Germinal center (tissue), 1 donor: ENCODE data around the gene C16orf89.

Experiments
- DNase-seq: peaks from one replicate; pipeline ENCODE4 v3.0.0; 2012; ENCODE audit warnings: mixed read lengths, low spot score

The C16orf89 gene

DNA sequence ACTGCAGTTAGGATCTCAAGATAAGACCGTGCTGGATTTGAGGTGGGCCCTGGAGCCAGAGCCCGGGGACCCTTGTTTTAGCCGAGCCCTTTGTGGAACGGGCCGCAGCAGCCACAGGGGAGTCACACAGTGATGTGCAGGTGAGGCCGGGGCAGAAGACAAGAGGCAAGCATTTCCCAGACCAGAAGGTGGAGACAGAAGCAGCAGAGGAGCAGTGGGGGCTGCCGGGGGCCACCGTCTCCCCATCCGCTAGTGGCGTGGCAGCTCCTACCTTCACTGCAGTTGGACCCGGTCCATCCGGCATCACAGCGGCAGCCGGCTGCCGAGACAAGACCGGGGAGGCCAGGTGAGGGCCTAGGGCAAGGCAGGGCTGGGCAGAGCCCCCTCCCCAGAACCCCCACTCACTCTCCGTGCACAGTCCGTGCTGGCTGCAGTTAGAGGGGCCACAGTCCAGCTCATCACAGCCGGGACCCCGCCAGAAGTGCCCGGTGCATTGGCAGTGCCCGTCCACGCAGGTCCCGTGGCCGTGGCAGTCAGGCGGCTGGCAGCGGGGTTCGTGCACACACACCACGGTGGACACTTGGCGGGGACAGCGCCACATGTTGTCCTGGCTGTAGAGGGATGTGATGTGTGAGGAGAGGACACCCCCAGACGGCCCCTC, 38.1 kb downstream of the C16orf89 start:
- no peak for DNase-seq

DNA sequence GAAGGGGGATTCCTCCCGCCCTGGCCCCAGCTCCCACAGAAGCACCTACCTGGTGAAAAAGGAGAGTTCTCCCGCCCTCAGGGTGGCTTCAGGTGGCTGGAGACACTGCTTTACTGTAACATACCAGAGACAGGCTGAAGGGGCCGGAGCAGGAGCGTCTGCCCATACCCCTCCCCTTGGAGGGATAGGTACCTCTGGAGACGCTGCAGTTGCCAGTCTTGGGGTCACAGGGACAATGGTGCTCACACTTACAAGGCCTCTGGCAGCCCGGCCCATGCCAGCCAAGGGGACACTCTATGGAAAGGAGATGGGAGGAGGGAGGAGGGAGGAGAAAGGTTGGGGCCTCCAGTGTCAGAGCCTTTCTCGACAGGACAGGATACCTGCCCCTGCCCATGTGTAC, 38.7 kb downstream of the C16orf89 start:
- no peak for DNase-seq

DNA sequence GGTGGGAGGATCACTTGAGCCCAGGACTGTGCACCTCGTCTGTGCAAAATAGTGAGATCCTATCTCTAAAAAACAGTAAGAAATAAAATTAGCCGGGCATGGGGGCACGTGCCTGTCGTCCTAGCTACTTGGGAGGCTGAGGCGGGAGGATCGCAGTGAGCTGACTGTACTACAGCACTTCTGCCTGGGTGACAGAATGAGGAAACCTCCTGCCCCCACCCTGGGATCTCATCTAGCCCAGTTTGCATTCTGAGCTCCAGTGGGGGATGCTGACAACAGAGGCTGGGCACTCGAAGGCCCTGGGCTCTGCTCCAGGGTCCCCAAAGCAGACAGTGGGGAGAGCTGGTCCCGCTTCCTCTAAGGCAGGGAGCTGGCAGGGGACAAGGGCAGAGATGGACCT, 39.1 kb downstream of the C16orf89 start:
- DNase-seq, result no peak

DNA sequence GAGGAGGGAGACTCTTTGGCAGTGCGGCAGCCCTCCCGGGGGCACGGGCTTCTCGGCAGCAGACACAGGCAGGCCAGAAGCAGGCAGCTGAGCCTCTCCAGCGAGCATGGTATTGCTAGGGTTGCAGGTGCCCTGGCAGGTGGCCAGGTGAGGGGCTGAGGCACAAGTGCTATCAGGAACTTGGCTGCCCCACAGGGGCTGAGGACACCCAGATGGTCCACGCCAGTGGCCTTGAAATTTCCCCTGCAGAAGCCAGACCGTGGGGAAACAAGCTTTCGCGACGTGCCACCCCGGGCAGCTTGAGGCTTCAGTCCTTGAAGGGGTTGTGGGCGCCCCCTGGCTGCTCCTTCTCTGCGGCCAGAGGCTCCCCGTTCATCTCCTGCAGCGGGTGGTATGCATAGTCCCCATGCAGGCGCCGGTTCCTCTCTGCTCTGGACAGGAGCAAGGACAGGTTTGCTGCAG, 40.6 kb downstream of the C16orf89 start:
- DNase-seq, result no peak

DNA sequence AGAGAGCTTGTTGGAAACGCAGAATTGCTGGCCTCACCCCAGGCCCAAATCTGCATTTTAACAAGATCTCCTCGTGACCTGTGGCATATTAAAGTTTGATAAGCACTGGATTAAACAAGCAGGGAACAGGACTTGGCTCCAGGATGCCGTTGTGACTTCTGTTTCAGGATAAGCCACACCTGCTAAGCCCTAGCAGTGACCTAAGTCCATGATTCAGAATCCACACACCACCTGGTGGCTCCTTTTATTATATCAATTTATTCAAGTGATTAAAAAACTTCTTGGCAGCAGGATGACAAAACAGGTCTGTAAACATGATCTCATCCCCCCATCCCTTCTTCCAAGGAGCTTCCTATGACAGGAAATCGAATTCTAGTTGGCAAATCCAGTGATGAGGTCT, 41.1 kb downstream of the C16orf89 start:
- DNase-seq, result peak; percentile 41

DNA sequence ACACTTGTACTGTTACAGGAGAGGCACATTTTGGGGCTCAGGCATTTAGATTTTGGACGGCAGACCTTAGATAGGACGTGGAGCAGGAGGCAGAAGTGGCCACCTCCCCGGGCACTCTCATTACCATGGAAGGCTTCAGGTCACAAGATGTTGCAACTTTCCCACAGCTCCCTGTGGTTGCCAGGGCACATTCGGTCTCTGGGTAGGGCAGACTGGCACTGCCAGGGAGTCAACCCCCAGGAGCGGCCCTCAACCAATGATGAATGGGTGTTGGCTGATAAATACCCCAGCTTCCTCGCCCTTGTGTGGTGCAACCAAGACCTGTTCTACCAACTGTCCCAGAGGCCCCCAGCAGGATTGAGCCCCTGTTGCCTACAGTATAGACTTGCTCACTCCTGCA, 43.2 kb downstream of the C16orf89 start:
- DNase-seq, result no peak

DNA sequence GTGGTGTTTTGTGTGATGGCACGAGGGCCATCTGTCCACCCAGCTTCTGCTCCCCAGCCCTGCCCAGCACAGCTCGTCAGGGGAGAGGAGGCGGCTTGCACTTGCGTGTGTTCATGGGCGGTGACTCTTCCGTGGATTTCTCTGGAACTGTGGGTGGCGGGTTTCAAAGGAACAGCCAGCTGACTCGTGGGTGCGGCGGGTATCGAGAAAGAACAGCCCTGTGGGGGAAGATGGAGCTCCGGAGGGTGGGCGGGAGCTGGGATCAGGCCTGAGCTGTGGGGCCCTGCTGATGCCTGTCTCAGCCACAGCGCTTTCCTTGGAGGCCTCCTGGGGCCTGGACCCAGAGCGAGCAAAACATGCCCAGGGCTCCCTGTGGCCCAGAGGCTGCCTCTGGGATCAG, 45.2 kb downstream of the C16orf89 start:
- DNase-seq, result no peak

DNA sequence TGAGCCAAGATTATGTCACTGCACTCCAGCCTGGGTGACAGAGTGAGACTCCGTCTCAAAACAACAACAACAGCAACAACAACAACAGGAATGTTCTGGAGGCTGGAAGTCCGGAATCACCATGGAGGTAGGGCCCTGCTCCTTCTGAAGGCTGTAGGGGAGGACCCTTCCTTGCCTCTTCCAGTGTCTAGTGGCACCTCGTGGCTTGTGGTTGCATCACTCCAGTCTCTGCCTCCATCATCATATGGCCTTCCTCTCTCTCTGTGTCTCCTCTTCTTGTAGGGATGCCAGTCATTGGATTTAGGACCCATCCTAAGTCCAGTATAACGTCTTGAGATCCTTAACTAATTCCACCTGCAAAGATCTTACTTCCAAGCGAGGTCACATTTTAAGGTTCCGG, 46.0 kb downstream of the C16orf89 start:
- no peak for DNase-seq

DNA sequence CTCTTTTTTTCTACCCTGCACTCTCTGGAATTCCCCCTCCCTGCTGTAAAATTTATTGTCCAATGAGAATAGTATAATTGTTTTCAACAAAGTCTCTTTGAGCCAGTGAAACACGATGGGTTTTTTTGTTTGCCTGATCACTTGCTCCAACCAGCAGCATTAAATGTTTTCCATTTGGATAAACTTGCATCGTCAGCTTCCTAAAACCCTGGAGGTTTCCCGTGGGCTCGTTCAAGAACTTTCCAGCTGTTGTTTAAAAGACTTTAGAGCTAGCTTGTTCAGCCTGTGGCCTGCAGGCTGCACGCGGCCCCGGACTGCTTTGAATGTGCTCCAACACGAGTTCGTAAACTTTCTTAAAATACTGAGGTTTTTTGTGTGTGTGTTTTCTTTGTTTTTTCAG, 47.0 kb downstream of the C16orf89 start:
- no peak for DNase-seq

DNA sequence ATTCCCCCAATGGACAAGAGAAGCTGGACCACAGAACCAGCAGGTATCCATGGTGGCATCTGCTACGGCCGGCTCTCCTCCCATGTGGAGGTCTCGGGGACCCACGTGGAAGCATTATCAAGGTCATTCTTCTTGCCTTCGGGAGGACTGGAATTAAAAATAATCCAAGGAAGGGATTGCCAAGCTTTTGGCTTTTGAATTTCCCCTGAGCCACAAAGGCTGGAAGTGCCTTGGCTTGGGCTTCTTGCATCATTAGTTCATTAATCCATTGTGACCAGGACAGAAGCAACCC, 48.1 kb downstream of the C16orf89 start:
- no peak for DNase-seq

DNA sequence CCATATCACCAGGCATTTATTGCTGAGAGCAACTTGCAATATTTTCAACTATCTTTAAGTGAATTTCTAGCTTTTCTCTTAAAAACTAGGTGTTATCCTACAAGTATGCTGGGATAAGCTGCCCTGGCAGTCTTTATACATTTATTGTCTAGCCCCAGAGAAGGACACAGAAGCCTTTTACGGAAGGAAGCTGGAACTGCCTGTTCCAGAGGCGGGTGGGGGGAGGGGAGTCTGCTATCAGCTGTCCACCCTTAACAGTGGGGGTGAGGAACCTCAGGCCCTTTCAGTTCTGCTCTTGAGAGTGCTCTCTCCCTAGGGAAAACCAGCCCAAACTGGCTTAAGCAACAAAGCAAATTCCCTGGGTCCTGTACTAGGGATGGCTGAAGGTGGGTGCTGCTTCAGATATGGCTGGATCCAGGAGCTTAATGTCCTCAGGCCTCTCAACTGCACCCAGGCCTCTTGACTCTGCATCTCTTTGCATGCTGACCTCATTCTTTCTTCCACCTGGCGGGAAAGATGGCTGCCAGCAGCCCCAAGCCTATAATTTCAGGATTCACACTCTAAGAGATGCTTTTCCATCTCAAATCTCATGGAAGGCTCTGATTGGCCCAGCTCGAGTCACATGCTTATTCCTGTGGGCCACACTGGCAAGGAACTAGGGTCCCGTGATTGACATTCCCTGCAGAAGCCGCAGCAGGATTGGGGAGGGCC, 48.6 kb downstream of the C16orf89 start:
- DNase-seq, result no peak

DNA sequence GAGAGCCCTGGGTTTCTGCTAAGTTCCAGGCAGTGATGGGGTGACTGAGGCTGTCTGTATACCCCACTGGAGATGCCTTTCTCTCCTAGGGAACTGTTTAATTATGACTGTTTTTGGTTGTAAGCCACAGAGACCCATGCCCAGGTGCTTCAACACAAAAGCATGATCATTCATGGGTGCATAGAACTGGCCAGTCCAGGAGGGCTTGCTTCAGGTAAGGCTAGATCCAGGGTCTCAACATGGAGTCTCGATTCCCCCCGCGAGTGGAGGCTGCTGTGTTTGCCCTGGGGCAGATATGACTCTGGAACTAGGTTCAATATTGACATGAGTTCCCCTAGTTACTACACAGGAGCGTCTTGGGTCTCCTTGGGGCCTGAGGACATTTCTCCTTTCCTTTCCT, 49.9 kb downstream of the C16orf89 start:
- no peak for DNase-seq

DNA sequence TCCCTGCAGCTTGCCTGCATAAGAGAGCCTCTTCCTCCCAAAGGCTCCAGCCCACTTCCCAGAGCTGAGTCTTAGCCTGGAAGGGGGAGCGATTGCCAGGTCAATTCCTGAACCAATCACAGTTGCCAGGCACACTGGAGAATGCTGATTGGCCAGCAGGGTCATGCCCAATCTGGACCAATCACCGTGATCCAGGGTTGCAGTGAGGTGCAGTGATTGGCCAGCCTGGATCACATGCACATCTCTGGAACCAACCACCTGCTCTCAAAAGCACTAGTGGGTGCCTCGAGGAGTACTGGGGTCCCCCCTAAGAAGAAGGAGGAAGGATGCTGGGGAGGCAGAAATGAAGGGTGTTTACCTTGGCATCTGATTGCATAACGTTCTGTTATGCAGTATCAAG, 50.4 kb downstream of the C16orf89 start:
- DNase-seq, result no peak

DNA sequence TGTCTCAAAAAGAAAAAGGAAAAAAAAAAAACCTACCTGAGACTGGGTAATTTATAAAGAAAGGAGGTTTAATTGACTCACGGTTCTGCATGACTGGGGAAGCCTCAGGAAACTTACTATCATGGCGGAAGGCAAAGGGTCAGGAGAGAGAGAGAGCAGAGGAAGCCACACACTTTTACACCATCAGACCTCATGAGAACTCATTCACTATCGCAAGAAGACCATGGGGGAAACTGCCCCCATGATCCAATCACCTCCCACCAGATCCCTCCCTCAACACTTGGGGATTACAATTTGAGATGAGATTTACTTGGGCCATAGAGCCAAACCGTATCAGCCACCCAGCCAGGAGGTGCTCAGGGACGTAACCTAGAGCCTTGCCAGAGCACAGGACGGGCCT, 52.9 kb downstream of the C16orf89 start:
- DNase-seq, result no peak

DNA sequence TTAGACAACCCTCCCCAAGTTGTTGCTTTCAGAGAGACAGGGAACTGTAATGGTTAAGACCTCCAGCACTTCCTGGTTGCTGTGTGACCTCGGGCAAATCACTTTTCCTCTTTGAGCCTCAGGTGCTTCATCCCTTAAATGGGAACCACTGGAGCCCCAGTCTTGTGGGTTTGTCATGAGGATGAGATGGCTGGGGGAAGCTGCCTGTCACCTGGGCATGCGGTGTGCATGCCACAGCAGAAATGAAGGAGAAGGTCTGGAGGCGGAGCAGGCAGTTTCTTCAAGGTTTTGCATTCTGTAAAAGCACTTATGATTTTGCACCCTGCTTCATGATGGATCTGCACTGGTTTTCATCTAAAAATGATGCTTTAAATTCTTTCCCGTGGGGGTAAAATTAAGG, 54.1 kb downstream of the C16orf89 start:
- no peak for DNase-seq

DNA sequence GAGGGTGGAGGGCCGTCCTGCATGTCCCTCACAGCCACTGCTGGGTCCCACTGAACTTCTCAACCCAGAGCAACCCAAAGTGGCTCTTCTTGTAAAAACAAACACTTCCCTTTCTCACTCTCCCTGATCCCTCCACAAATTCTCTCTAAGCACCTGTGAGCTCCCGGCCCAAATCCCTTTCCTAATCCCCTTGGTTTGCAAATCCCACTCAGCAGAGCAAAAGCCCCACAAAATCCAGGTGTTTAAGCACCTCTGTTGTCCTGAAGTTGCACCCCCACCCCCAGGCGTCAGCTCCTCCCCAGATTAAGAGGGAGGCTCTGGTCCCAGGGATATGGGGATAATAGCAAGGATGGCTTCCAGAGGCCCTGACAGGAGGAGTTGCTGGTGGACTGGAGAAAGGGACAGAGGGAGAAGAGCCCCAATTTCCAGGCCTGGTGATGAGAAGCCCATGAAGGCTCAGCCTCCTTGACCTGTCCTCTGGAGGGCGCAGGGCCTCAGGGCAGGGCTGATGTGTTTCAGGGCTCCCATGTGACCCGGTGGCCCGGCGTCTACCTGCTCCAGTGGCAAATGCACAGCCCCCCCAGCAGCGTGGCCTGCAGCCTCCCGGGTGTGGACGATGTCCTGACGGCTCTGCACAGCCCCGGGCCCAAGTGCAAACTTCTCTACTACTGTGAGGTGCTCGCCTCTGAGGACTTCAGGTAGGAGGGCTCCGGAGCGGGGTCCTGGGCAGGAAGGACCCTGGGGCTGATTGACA, 55.0 kb downstream of the C16orf89 start:
- DNase-seq, result no peak

DNA sequence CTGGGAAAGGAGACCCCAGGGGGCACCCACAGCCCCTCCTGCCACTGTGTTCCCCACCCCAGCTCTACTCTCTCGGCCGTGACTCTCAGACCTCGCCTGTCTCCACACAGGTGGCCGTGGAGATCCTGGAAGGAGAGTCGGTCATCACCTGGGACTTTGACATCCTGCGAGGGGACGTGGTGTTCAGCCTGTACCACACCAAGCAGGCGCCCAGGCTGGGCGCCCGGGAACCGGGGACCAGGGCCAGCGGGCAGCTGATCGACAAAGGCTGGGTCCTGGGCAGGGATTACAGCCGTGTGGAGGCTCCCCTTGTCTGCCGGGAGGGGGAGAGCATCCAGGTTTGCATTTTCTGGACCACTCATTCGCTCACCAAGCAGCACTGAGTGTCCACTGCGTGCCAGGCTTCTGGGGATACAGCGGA, 57.4 kb downstream of the C16orf89 start:
- DNase-seq, result no peak

DNA sequence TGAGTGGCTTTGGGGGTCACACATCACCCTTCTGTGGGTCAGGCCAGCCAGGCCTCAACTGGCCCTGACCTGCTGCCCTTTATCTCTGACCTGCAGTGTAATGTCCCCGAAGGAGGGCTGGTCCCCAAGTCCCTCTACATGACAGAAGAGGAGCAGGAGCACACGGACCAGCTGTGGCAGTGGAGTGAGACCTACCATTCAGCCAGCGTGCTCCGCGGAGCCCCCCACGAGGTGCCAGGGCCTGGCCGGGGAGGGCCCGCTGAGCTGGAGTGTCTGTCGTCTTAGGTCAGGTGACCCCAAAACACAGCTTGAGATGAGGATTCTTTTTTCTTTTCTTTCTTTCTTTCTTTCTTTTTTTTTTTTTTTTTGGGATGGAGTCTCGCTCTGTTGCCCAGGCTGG, 58.5 kb downstream of the C16orf89 start:
- no peak for DNase-seq

DNA sequence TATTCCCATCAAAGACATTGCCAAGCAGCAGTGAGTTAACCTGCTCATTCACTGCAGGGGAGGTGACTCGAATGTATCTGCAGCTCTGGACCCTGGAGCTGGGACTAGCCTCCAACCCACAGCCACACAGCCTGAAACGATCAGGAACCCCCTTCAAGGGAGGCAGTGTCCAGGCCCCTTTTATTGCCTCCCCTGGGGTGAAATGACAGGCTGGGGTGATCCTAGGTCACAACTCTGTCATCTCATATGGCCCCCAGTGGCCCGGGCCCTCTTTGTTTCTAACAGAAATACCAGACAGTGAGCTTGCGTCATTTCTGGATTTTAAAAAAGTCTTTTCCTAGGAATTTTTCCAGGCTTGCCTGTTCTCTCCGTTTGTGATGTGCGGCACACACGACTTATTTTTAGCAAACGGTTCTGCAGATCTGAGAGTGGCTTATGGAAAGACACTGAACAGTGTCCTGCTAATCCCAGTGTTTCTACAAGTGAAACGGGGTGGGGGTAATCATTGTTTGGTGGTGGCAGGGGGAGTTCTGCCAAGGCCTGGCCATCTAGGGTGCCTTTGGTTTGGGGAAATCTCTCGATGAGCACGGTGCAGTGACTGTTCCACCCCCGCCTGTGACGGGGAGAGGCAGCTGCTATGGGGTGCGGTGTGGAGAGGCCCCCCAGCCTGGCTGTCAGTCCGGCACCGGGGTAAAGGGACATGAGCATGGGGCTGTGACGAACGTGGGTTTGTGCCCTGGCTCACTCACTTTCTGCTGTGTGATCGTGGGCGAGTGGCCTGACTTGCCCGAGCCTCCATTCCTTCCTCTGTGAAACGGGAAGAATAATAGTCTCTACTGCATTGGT, 59.2 kb downstream of the C16orf89 start:
- no peak for DNase-seq

DNA sequence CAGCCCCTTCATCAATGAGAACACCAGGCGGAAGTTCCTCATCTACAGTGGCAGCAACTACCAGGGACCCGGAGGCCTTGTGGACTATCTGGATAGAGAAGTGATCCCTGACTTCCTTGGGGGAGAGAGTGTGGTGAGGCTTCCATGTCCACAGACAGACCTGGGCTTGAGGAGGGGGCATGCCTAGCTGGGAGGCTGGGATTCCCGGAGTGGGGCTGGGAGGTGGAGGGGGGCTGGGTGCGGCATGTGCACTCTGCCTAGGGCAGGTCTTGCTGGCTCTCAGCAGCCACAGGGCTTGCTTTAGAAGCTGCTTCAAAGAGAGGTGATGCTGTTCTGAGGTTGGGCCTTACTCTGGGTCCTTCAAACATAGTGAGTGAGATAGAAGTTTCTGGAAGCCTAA, 59.8 kb downstream of the C16orf89 start:
- DNase-seq, result no peak

DNA sequence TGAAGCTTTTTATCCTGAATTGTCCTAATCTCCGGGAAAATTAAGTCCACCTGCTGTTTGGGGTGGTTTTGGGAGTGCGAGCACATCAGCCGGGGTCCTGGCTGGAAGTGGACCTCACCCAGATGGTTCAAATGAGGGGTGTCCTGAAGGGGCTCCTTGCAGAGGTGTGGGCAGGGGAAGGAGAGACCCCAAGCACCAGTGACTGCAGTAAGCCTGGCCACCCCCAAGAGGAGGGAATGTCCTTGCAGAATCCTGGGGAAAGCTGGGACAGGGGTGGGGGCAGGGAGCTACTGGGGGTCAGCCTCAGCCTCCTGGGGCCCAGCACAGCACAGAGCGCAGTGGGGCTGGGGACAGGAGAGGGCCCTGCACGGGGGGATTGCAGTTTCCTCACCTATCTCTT, 61.4 kb downstream of the C16orf89 start:
- DNase-seq, result no peak

DNA sequence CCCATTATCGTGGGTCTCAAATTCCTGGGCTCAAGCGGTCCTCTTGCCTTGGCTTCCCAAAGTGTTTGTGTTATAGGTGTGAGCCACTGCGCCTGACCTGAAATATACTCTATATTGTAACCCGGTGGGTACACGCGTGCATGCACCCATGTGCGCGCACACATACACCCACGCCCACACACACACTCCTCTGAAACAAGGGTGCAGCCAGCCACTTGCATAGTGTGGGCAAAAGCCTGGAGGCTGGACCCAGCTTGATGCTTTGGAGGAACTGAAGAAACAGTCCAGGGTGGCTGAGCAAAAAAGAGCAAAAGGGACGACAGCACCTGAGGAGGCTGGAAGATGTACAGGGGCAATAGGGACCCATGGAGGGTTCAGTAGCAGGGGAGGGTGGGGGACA, 61.9 kb downstream of the C16orf89 start:
- DNase-seq, result no peak

DNA sequence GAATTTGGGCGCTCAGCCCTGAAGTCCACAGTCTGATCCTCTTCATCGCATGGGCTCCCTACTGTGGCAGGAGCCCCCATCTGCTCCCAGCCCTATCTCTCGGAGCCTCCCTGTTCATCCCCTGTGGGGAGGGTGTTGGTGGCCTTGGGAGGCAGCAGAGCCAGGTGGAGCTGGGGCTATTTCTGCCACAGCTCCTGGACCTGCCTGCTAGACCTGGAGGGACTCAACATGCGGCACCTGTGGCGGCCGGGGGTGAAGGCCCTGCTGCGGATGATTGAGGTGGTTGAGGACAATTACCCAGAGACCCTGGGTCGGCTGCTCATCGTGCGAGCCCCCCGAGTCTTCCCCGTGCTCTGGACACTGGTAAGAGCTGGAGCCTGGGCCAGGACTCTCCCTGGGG, 62.5 kb downstream of the C16orf89 start:
- no peak for DNase-seq
